HCT116 (cell line): Measurements from ENCODE around the gene RACK1. TPM values are rescaled to one million over a fixed set of nuclear protein-coding genes. Genes with fewer than 3 reads are reported as not detected.

ENCODE experiments used
- ATAC-seq: fragments of 200-7000 bp; cut with Tn5 transposase; 2 replicates; pipeline ENCODE4 v1.9.1; 2020; ENCODE audit warnings: mild to moderate bottlenecking, moderate library complexity
- BruUV-seq: library from RNA; stranded (reverse); fragments of 400-500 nt; replicated peaks from 2 replicates; lab custom pipeline; 2021; lab: Mats Ljungman, UMichigan
- CTCF ChIA-PET: fragments of 300-600 bp; sonication (Branson Sonifier 250); formaldehyde crosslinking; loops from one replicate; lab custom pipeline; 2021; ENCODE audit warnings: antibody characterized with exemption; lab: Charles Lee
- POLR2A ChIA-PET: fragments of 300-600, 350-600 bp; sonication (Branson Sonifier 250); formaldehyde crosslinking; loops from one replicate; lab custom pipeline; 2021; ENCODE audit warnings: antibody characterized with exemption; lab: Charles Lee
- RAD21 ChIA-PET, 2 experiments: fragments of 300-600 bp; sonication (Branson Sonifier 250); formaldehyde crosslinking; loops; one replicate each; lab custom pipeline; 2023; ENCODE audit warnings: low total read pairs in 2 of 2; ENCODE audit not compliant: uncharacterized antibody in 2 of 2, unreplicated experiment in 2 of 2, low non-redundant PET in 1 of 2; lab: Charles Lee
- DNase-seq: peaks from one replicate; pipeline ENCODE4 v3.0.0-alpha.2; 2010; ENCODE audit warnings: low read depth, low spot score
- H2AFZ ChIP-seq: fragments of 200-600 bp; shearing (Covaris generic), sonication (generic); 2 replicates; pipeline ENCODE4 v1.6.1; 2017; ENCODE audit warnings: low read depth, mixed run types, mixed read lengths, antibody characterized with exemption, low read length; ENCODE audit not compliant: poor library complexity, severe bottlenecking
- H3K27ac ChIP-seq: 2 replicates; pipeline ENCODE4 v1.5.1; 2012; ENCODE audit warnings: low read depth, low read length
- H3K27me3 ChIP-seq: fragments of 200-600 bp; sonication (generic); 2 replicates; pipeline ENCODE4 v1.6.1; 2016; ENCODE audit warnings: mixed run types, low read length, mixed read lengths; ENCODE audit not compliant: insufficient read depth
- H3K36me3 ChIP-seq, 2 experiments: fragments of 200-500 bp in 1 of 2; fragments of 200-600 bp in 1 of 2; sonication (Bioruptor generic) in 1 of 2; sonication (generic) in 1 of 2; 2 replicates each; pipeline versions ENCODE4 v1.5.1 to v1.6.1; 2014 to 2016; ENCODE audit warnings: low read length in 2 of 2, inconsistent platforms in 1 of 2, mixed read lengths in 1 of 2, mixed run types in 1 of 2; ENCODE audit not compliant: insufficient read depth in 2 of 2, control insufficient read depth in 1 of 2
- H3K4me1 ChIP-seq, 2 experiments: fragments of 200-600 bp in 1 of 2; sonication (generic) in 1 of 2; 2 replicates each; pipeline versions ENCODE4 v1.5.1 to v1.6.1; 2012 to 2017; ENCODE audit warnings: low read length in 2 of 2, inconsistent platforms in 1 of 2, mild to moderate bottlenecking in 1 of 2, mixed read lengths in 1 of 2, mixed run types in 1 of 2, moderate library complexity in 1 of 2; ENCODE audit not compliant: insufficient read depth in 2 of 2, control insufficient read depth in 1 of 2
- H3K4me2 ChIP-seq: fragments of 200-600 bp; sonication (generic); 2 replicates; pipeline ENCODE4 v1.6.1; 2017; ENCODE audit warnings: mixed run types, low read length, mixed read lengths
- H3K4me3 ChIP-seq, 2 experiments: fragments of 200-600 bp in 1 of 2; sonication (generic) in 1 of 2; replicated peaks in 1 of 2; 2 replicates each; pipeline ENCODE4 v1.5.1; 2011 to 2016; ENCODE audit warnings: low read length in 2 of 2, control low read depth in 1 of 2, low read depth in 1 of 2, mild to moderate bottlenecking in 1 of 2, mixed read lengths in 1 of 2, mixed run types in 1 of 2
- H3K79me2 ChIP-seq: fragments of 200-600 bp; sonication (generic); 2 replicates; pipeline ENCODE4 v1.6.1; 2017; ENCODE audit warnings: mild to moderate bottlenecking, mixed run types, low read length, moderate library complexity, mixed read lengths; ENCODE audit not compliant: insufficient read depth
- H3K9ac ChIP-seq: fragments of 200-600 bp; sonication (generic); 2 replicates; pipeline ENCODE4 v1.6.1; 2016; ENCODE audit warnings: low read length, mixed read lengths
- H3K9me2 ChIP-seq: fragments of 200-600 bp; sonication (generic), shearing (Covaris generic); 2 replicates; pipeline ENCODE4 v1.6.1; 2017; ENCODE audit warnings: mixed run types, mild to moderate bottlenecking, moderate library complexity; ENCODE audit not compliant: insufficient read depth
- H3K9me3 ChIP-seq, 2 experiments: fragments of 200-500 bp in 1 of 2; fragments of 200-600 bp in 1 of 2; sonication (Bioruptor generic) in 1 of 2; sonication (generic) in 1 of 2; 2 replicates each; pipeline ENCODE4 v1.6.1; 2014 to 2017; ENCODE audit warnings: low read length in 2 of 2, mixed read lengths in 2 of 2, inconsistent platforms in 1 of 2, low read depth in 1 of 2, mild to moderate bottlenecking in 1 of 2, mixed run types in 1 of 2, moderate library complexity in 1 of 2; ENCODE audit not compliant: control insufficient read depth in 1 of 2, insufficient read depth in 1 of 2
- H4K20me1 ChIP-seq: fragments of 200-600 bp; sonication (generic), shearing (Covaris generic); 2 replicates; pipeline ENCODE4 v1.6.1; 2017; ENCODE audit warnings: mixed run types, mild to moderate bottlenecking, moderate library complexity; ENCODE audit not compliant: insufficient read depth
- ATF3 ChIP-seq: IDR thresholded peaks from 2 replicates; pipeline ENCODE4 v1.6.1; 2012
- CBX3 ChIP-seq: IDR thresholded peaks from 2 replicates; pipeline ENCODE4 v1.6.1; 2012; ENCODE audit warnings: low read depth
- CEBPB ChIP-seq: IDR thresholded peaks from 2 replicates; pipeline ENCODE4 v1.6.1; 2012; ENCODE audit warnings: low read depth
- EZH2 ChIP-seq: fragments of 200-600 bp; sonication (generic); IDR thresholded peaks from 2 replicates; pipeline ENCODE4 v1.6.1; 2017; ENCODE audit warnings: antibody characterized with exemption, mixed run types
- FOSL1 ChIP-seq: IDR thresholded peaks from 2 replicates; pipeline ENCODE4 v1.6.1; 2012; ENCODE audit warnings: low read depth
- JUND ChIP-seq: IDR thresholded peaks from 2 replicates; pipeline ENCODE4 v1.6.1; 2012
- POLR2A ChIP-seq: IDR thresholded peaks from 2 replicates; pipeline ENCODE4 v1.7.0; 2011; ENCODE audit warnings: borderline replicate concordance; ENCODE audit not compliant: insufficient read depth, insufficient read length; ENCODE audit errors: extremely low read depth
- POLR2AphosphoS5 ChIP-seq: IDR thresholded peaks from 2 replicates; pipeline ENCODE4 v1.6.1; 2011; ENCODE audit warnings: mild to moderate bottlenecking, low read depth, low read length, moderate library complexity
- SIN3A ChIP-seq: IDR thresholded peaks from 2 replicates; pipeline ENCODE4 v1.6.1; 2012; ENCODE audit warnings: low read depth
- SP1 ChIP-seq: IDR thresholded peaks from 2 replicates; pipeline ENCODE4 v1.6.1; 2012; ENCODE audit warnings: low read depth
- TCF7L2 ChIP-seq: IDR thresholded peaks from 2 replicates; pipeline ENCODE4 v1.7.0; 2011; ENCODE audit warnings: borderline replicate concordance, inconsistent platforms; ENCODE audit not compliant: insufficient read depth, insufficient read length; ENCODE audit errors: extremely low read depth
- YY1 ChIP-seq: IDR thresholded peaks from 2 replicates; pipeline ENCODE4 v1.6.1; 2011; ENCODE audit warnings: low read length, low read depth, moderate library complexity, mild to moderate bottlenecking; ENCODE audit not compliant: insufficient replicate concordance; ENCODE audit errors: extremely low read depth
- ZFX ChIP-seq: fragments of 450-650 bp; IDR thresholded peaks from 2 replicates; pipeline ENCODE4 v1.6.1; 2017
- ZNF274 ChIP-seq: fragments of 200-500 bp; sonication (Bioruptor generic); IDR thresholded peaks from 2 replicates; pipeline ENCODE4 v1.6.1; 2014; ENCODE audit warnings: mild to moderate bottlenecking, low read depth, low read length, inconsistent platforms
- intact Hi-C: fragments of 100-400 bp; cut with micrococcal nuclease; formaldehyde crosslinking; loops from 2 replicates; pipeline ENCODE4 v1.10.0; 2022
- total RNA-seq: library from RNA; stranded (reverse); gene quantifications from one replicate; pipeline ENCODE4 v1.2.1, GENCODE V29; 2021; ENCODE audit not compliant: unreplicated experiment
- TF ChIP-seq, protein P1 (sequence below): IDR thresholded peaks from 2 replicates; pipeline ENCODE4 v1.6.1; 2012; ENCODE audit warnings: low read depth
- TF ChIP-seq, protein P2 (sequence below): IDR thresholded peaks from 2 replicates; pipeline ENCODE4 v1.6.1; 2012

Gene RACK1
- total RNA-seq, 1 experiment from 2014 or later = 2,432 TPM

DNA sequence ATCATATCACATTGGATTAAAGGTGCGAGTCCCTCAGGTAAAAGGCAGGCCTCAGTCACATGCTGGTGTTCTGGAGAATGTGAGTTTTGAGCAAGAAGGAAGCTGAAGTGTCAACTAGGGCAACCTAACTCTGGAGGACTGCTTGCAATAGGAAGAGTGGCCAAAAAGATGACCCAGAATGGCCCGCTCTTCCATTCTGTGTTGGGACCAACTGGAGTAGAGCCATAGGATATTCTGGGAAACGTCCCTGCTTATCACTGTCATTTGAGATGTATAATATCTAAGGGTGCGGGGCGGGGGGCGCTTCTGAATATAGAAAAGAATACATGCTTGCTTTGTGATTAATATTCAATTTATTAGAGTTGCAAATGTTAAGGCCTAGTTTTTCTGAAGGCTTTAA lies 31.6 kb downstream of the RACK1 start:
- intact Hi-C loops = no loop called here
- no peak overlapping the region for H3K27ac ChIP-seq
- H2AFZ ChIP-seq = no peak overlapping the region
- H4K20me1 ChIP-seq = no peaks in the 10 kb centered on the region
- no peak overlapping the region for H3K4me2 ChIP-seq
- BruUV-seq = no TSS peak
- H3K4me1 ChIP-seq = peaks cover 15 to 47% of the 10 kb centered on the region in 2 experiments
- DNase-seq (no peak), ATAC-seq (no peak)
- no peaks in the 10 kb centered on the region for H3K36me3 ChIP-seq
- ChIA-PET CTCF (no interaction called here), RAD21 (no interaction called here), POLR2A (no interaction called here)
- no peak overlapping the region for H3K9ac ChIP-seq
- no peak overlapping the region for H3K4me3 ChIP-seq
- no peaks in the 10 kb centered on the region for H3K79me2 ChIP-seq
- TF ChIP-seq ZNF274 (no peak), TCF7L2 (no peak), SP1 (no peak), SIN3A (no peak), CEBPB (no peak), YY1 (no peak), POLR2A (no peak), FOSL1 (no peak), JUND (no peak), POLR2AphosphoS5 (no peak), CBX3 (no peak), ZFX (no peak), ATF3 (no peak), EZH2 (no peak)
- TF ChIP-seq, protein P1, sequence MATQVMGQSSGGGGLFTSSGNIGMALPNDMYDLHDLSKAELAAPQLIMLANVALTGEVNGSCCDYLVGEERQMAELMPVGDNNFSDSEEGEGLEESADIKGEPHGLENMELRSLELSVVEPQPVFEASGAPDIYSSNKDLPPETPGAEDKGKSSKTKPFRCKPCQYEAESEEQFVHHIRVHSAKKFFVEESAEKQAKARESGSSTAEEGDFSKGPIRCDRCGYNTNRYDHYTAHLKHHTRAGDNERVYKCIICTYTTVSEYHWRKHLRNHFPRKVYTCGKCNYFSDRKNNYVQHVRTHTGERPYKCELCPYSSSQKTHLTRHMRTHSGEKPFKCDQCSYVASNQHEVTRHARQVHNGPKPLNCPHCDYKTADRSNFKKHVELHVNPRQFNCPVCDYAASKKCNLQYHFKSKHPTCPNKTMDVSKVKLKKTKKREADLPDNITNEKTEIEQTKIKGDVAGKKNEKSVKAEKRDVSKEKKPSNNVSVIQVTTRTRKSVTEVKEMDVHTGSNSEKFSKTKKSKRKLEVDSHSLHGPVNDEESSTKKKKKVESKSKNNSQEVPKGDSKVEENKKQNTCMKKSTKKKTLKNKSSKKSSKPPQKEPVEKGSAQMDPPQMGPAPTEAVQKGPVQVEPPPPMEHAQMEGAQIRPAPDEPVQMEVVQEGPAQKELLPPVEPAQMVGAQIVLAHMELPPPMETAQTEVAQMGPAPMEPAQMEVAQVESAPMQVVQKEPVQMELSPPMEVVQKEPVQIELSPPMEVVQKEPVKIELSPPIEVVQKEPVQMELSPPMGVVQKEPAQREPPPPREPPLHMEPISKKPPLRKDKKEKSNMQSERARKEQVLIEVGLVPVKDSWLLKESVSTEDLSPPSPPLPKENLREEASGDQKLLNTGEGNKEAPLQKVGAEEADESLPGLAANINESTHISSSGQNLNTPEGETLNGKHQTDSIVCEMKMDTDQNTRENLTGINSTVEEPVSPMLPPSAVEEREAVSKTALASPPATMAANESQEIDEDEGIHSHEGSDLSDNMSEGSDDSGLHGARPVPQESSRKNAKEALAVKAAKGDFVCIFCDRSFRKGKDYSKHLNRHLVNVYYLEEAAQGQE = no peak
- TF ChIP-seq, protein P2, sequence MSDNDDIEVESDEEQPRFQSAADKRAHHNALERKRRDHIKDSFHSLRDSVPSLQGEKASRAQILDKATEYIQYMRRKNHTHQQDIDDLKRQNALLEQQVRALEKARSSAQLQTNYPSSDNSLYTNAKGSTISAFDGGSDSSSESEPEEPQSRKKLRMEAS = no peak
- no peaks in the 10 kb centered on the region for H3K9me2 ChIP-seq
- H3K9me3 ChIP-seq = no peaks in the 10 kb centered on the region
- H3K27me3 ChIP-seq = no peaks in the 10 kb centered on the region
